Activated T-helper 1 cell treated with anti-CD3 and anti-CD28 coated beads, Interleukin-12 subunit alpha, Interleukin-12 subunit beta, Interleukin-2, Interleukin-4 antibody, amounts not matched to agents 30 ng/mL and 10 ng/mL and 1 ng/mL, durations not matched to agents 14 hours and 24 hours and 36 hours (primary cell): ENCODE results near the gene NCEH1. TPM values are rescaled to one million over a fixed set of nuclear protein-coding genes. Genes with fewer than 3 reads are reported as not detected.

ENCODE experiments used
- DNase-seq: peaks from one replicate; pipeline ENCODE4 v3.0.0; 2021; ENCODE audit warnings: low spot score
- H3K27ac Mint-ChIP-seq: one replicate; pipeline ENCODE4 v1.8.0; 2021; ENCODE audit warnings: mild to moderate bottlenecking, mixed read lengths
- H3K27me3 Mint-ChIP-seq: one replicate; pipeline ENCODE4 v1.8.0; 2022; ENCODE audit warnings: mild to moderate bottlenecking, moderate library complexity, mixed read lengths; ENCODE audit not compliant: insufficient read depth
- H3K36me3 Mint-ChIP-seq: one replicate; pipeline ENCODE4 v1.8.0; 2021; ENCODE audit warnings: low read depth, mixed read lengths
- H3K4me1 Mint-ChIP-seq: one replicate; pipeline ENCODE4 v1.8.0; 2021; ENCODE audit warnings: low read depth, mixed read lengths
- H3K4me3 Mint-ChIP-seq: one replicate; pipeline ENCODE4 v1.8.0; 2021; ENCODE audit warnings: mild to moderate bottlenecking, moderate library complexity, mixed read lengths
- H3K9me3 Mint-ChIP-seq: one replicate; pipeline ENCODE4 v1.8.0; 2021; ENCODE audit warnings: mixed read lengths
- intact Hi-C: fragments of 100-400 bp; cut with micrococcal nuclease; formaldehyde crosslinking; loops from one replicate; pipeline ENCODE4 v1.15.1; 2024
- total RNA-seq: library from RNA; stranded (reverse); gene quantifications from 2 replicates; pipeline ENCODE4 v1.2.3, GENCODE V29; 2022

Gene NCEH1
- total RNA-seq, 1 donor from 2014 or later, result 7.4 TPM

DNA sequence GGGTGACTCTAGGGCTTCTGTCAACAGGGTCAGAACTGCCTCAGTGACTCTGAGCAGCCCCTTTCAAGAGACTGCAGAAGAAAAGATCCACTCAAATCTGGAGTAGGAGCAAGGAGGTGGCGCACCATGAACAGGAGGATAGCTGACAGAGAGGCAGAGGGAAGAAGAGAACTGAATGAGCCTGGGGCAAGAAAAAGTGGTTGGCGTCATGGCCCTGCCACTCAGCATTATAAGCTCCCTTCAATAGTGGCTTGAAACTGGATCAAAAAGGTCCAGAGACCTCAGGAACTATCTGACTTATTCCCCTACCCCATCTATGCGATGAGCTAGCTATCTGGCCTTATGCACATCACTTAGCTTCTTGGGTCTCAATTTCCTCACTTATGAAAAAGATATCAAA is 66.6 kb downstream of the NCEH1 start:
- Mint-ChIP-seq H3K4me3 (no peak overlapping the region), H3K27me3 (no peaks in the 10 kb centered on the region), H3K9me3 (no peaks in the 10 kb centered on the region), H3K27ac (no peak overlapping the region), H3K4me1 (no peaks in the 10 kb centered on the region), H3K36me3 (no peaks in the 10 kb centered on the region)
- DNase-seq, result no peak
- intact Hi-C loops, result no loop called here

DNA sequence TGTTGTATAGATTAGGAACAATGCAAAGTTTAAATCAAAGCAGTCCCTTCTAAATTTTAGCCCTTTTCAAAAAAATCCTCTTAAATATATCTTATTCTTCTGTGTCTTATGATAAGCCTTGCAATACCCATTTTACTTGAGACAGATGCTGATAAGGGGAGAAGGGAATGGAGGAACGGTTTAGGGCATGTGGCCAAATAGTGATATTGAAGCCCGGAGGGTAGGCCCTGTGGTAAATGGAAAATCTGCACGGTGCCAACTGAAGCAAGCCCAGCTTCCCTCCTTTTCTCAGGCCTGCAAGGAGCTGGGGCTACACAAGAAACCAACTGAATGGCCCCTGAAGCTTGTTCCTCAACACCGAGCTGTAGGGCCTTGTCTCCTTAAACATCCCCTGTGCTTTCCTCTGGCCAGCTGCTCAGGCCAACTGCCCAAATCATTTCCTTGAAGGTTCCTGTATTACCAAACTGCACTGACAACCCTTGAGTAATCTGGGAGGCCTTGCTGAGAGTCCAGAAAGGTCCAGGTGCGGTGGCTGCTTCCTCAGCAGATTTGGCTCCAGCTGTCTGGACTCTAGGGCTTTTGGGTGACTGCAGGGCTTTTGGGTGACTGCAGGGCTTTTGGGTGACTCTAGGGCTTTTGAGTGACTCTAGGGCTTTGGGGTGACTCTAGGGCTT is 67.2 kb downstream of the NCEH1 start:
- H3K9me3 Mint-ChIP-seq, result no peaks in the 10 kb centered on the region
- no peak for DNase-seq
- H3K4me3 Mint-ChIP-seq, result no peak overlapping the region
- H3K27me3 Mint-ChIP-seq, result no peaks in the 10 kb centered on the region
- intact Hi-C loops, result no loop called here
- H3K36me3 Mint-ChIP-seq, result no peaks in the 10 kb centered on the region
- H3K27ac Mint-ChIP-seq, result no peak overlapping the region
- no peaks in the 10 kb centered on the region for H3K4me1 Mint-ChIP-seq

DNA sequence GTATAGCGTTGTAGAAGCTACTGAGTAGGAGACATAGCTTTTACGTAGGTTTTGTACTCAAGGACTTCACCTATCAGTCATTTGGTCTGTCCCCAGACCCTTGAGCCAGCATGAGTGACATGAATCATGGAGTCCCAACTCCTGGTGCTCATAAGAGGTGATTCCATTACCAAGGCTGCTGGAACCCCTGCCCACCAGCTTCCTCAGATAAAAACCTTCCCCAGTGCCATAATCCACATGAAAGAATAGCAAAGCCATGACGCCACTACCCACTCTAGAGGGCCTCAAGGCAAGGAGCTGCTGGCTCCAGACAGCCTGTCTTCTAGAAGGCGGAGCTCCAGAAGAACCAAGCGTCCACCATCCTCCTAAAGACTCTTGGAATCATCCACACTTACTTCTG is 69.6 kb downstream of the NCEH1 start:
- H3K27me3 Mint-ChIP-seq, result no peaks in the 10 kb centered on the region
- no peaks in the 10 kb centered on the region for H3K9me3 Mint-ChIP-seq
- H3K27ac Mint-ChIP-seq, result no peak overlapping the region

DNA sequence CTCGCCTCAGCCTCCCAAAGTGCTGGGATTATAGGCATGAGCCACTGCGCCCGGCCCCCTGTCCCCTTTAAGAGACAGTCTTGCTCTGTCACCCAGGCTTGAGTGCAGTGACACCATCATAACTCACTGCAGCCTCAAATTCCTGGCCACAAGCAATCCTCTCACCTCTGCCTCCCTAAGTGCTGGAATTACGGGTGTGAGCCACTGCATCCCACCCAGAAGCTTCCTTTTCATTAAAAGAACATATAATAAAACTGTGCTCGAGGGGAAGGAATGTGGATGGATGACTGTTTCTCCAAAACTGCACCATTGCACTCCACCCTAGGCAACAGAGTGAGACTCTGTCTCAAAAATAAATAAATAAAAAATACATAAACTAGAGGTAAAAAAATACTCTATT is 70.1 kb downstream of the NCEH1 start:
- H3K9me3 Mint-ChIP-seq, result no peaks in the 10 kb centered on the region
- no peak for DNase-seq
- H3K4me1 Mint-ChIP-seq, result peaks cover 10% of the 10 kb centered on the region
- intact Hi-C loops, result no loop called here
- no peak overlapping the region for H3K27ac Mint-ChIP-seq
- no peaks in the 10 kb centered on the region for H3K27me3 Mint-ChIP-seq
- H3K36me3 Mint-ChIP-seq, result no peaks in the 10 kb centered on the region
- H3K4me3 Mint-ChIP-seq, result no peak overlapping the region

More for the DNA sequence above, 69.6 kb downstream of the NCEH1 start:
- intact Hi-C loops, result no loop called here
- H3K4me1 Mint-ChIP-seq, result peaks cover 7% of the 10 kb centered on the region
- no peak overlapping the region for H3K4me3 Mint-ChIP-seq
- no peaks in the 10 kb centered on the region for H3K36me3 Mint-ChIP-seq
- no peak for DNase-seq

DNA sequence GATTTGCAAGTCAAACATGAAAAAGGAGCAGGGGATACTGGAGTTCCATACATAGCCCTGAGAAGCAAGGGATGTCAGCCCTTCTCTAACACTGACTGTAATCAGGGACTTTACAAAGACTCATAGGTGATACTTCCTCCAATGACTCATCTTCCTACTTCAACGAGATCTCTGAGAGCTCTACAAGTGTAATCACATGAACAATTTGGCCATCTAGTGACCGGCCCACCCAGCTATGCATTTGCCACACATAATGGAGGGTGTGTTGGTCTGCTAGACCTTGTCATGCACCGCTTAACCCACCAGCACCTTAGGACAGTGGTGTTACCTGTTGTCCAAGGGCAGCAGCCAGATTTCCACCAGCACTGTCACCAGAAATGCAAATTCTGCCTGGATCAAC is 75.3 kb downstream of the NCEH1 start:
- no peaks in the 10 kb centered on the region for H3K27me3 Mint-ChIP-seq
- H3K4me3 Mint-ChIP-seq, result no peak overlapping the region
- H3K27ac Mint-ChIP-seq, result peak overlapping the region; percentile 73
- DNase-seq, result no peak
- no peaks in the 10 kb centered on the region for H3K9me3 Mint-ChIP-seq
- peaks cover 30% of the 10 kb centered on the region for H3K4me1 Mint-ChIP-seq
- H3K36me3 Mint-ChIP-seq, result peaks cover 8% of the 10 kb centered on the region
- intact Hi-C loops, result no loop called here

DNA sequence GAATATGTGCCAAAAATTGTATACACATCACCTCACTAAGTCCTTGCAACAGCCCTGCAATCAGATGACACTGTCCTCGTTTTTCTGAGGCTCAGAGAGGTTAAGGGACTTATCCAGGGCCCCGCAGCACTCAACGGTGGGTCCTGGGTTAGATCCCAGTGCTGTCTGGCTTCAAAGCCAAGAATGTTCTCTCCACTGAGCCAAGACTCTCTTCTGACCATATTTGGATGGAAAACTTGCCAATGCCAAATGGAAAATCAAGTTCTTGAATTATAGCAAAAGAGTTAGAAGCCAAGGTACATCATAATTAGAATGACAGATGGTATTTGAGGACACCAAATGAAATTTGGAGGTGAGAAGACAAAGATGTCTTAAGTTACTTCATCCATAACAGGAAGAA is 75.9 kb downstream of the NCEH1 start:
- peaks cover 8% of the 10 kb centered on the region for H3K36me3 Mint-ChIP-seq
- no peak overlapping the region for H3K27ac Mint-ChIP-seq
- intact Hi-C loops, result no loop called here
- H3K27me3 Mint-ChIP-seq, result no peaks in the 10 kb centered on the region
- no peak overlapping the region for H3K4me3 Mint-ChIP-seq
- peaks cover 30% of the 10 kb centered on the region for H3K4me1 Mint-ChIP-seq
- H3K9me3 Mint-ChIP-seq, result no peaks in the 10 kb centered on the region
- no peak for DNase-seq

DNA sequence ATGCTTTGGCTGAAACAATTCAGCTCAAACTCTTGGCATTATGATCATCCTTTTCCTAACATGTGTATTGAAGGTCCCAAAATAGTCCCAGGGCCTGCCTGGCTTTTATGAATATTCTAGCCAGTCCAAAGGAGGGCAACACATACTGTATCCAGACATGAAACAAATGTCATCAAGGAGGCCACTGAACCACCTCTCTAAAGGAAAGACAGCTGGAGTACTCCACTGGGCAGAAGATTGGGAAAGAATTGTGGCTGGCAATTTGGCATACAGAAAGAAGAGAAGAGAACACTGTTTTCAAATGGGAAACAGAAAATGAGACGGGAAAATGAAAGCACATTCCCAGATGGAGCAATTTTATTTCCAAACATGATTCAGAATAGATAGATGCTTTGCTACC is 80.6 kb downstream of the NCEH1 start:
- Mint-ChIP-seq H3K4me3 (no peak overlapping the region), H3K9me3 (no peaks in the 10 kb centered on the region), H3K27me3 (peaks cover 2% of the 10 kb centered on the region), H3K36me3 (peaks cover 5% of the 10 kb centered on the region), H3K27ac (no peak overlapping the region), H3K4me1 (peaks cover 15% of the 10 kb centered on the region)
- DNase-seq, result no peak
- intact Hi-C loops, result no loop called here

DNA sequence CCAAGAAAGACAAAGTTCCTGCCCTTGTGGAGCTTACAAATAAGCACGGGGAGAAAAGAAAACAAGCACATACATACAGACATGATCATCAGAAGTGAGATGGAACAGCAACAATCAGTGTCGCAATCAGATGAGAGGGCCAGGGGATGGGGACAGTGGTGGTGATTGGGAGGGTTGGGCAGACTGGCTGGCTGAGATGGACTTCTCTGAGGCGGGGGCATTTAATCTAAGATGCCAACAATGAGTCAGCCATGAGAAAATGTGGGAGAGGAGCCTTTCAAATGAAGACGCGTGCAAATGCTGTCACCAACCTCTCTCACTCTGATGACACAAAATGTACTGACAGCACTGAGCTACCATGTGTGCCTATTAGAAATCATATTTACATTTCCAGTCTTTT is 81.4 kb downstream of the NCEH1 start:
- peaks cover 3% of the 10 kb centered on the region for H3K36me3 Mint-ChIP-seq

DNA sequence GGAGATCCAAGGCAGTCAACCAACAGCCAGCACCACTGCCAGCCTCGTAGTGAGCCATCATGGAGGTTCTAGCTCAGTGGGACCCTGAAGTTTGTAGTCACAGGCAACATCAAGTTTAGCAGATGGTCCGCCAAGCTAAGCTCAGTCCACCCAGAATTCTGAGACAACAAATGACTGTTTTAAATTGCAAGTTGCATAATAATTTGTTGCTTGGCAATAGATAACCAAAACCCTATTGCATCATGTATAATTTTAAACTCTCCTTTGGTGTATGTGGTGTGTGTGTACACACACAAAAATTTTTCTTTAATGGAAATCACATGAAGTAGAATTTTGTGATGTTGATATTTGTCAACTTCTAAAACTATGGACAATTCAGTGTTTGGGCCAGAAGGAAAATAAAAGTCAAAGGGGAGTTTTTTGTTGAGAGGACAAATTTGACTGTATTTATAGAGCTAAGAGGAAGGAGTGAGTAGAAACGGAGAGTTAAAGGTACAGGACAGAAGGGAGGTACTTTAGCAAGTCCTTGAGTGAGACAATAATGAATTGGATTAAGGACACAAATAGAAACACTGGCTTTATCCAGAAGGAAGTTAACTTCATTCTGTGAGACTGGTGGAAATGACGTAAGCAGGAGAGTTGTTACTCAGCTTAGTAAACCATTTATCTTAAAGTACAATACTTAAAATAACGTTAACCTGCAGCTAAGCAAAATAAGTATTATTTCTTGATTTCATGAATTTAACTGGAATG is 83.6 kb downstream of the NCEH1 start:
- peaks cover 2% of the 10 kb centered on the region for H3K27me3 Mint-ChIP-seq
- no peaks in the 10 kb centered on the region for H3K9me3 Mint-ChIP-seq
- intact Hi-C loops, result no loop called here
- peaks cover 20% of the 10 kb centered on the region for H3K4me1 Mint-ChIP-seq
- no peak for DNase-seq
- H3K36me3 Mint-ChIP-seq, result no peaks in the 10 kb centered on the region
- no peak overlapping the region for H3K4me3 Mint-ChIP-seq
- H3K27ac Mint-ChIP-seq, result no peak overlapping the region

More for the DNA sequence above, 81.4 kb downstream of the NCEH1 start:
- H3K9me3 Mint-ChIP-seq, result no peaks in the 10 kb centered on the region
- peaks cover 7% of the 10 kb centered on the region for H3K4me1 Mint-ChIP-seq
- H3K27ac Mint-ChIP-seq, result no peak overlapping the region
- intact Hi-C loops, result no loop called here
- no peak overlapping the region for H3K4me3 Mint-ChIP-seq
- DNase-seq, result no peak
- H3K27me3 Mint-ChIP-seq, result peaks cover 2% of the 10 kb centered on the region

DNA sequence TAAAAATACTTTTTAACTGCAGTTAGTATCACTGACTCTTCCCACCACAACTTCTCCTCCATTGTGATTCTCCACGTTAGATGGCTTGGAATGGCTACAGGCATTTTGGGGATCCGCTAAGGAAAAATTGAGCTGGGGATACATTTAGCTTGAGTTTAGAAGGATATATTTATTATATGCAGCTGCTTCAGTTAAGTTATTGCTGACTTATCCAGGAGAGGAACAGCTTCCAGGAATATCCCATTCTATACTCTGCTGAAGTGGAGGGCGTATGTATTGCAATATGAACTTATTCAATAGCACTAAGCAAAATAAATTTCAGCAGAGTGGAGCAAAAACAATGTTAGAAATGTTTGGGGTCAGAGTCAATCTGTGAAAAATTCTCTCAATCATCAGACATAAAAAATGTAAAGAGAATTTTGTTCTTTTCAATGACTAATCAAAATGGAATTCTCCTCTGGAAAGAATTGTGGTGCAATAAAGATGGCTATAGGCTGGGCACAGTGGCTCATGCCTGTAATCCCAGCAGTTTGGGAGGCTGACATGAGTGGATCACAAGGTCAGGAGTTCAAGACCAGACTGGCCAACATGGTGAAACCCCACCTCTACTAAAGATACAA is 84.7 kb downstream of the NCEH1 start:
- DNase-seq, result no peak

DNA sequence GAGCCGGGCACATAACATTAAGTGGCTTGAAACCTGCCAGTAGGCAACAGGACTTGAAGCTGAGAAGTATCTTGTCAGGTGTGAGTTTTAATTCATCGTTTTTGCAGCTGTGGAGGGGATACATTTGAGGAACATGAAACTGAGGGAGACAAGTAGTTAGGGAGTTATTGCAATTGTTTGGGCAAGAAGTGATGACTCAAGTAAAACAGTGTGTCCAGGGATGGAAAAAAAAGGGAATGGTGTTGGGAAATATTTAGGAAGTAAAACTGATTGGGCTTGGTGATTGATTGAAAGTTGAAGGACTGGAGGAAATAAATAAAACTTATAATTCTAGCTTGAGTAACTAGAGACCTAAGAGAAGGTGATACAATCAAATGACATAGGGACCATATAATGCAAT is 85.5 kb downstream of the NCEH1 start:
- H3K27me3 Mint-ChIP-seq, result peaks cover 2% of the 10 kb centered on the region
- H3K36me3 Mint-ChIP-seq, result peaks cover 1% of the 10 kb centered on the region
- intact Hi-C loops, result no loop called here
- no peak overlapping the region for H3K27ac Mint-ChIP-seq
- H3K4me3 Mint-ChIP-seq, result no peak overlapping the region
- peaks cover 23% of the 10 kb centered on the region for H3K4me1 Mint-ChIP-seq
- DNase-seq, result no peak
- H3K9me3 Mint-ChIP-seq, result no peaks in the 10 kb centered on the region

More for the DNA sequence above, 84.7 kb downstream of the NCEH1 start:
- Mint-ChIP-seq H3K36me3 (no peaks in the 10 kb centered on the region), H3K9me3 (no peaks in the 10 kb centered on the region), H3K4me1 (peaks cover 23% of the 10 kb centered on the region), H3K27me3 (peaks cover 2% of the 10 kb centered on the region), H3K4me3 (no peak overlapping the region), H3K27ac (no peak overlapping the region)
- intact Hi-C loops, result no loop called here

DNA sequence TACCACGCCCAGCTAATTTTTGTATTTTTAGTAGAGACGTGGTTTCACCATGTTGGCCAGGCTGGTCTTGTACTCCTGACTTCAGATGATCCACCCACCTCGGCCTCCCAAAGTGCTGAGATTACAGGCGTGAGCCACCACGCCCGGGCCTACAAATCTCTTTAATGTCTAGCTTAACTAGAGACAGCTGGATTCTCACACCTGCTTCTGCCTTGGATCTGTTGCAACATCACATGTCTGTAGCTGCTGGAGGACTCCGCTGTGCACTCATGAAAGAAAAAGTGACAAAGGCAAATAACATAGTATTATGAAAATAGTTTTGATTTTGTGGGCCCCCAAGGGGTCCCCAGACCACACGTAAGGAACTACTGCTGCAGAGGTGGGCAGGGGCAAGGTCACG is 85.9 kb downstream of the NCEH1 start:
- peaks cover 3% of the 10 kb centered on the region for H3K36me3 Mint-ChIP-seq
- DNase-seq, result no peak
- no peak overlapping the region for H3K4me3 Mint-ChIP-seq
- peaks cover 23% of the 10 kb centered on the region for H3K4me1 Mint-ChIP-seq
- no peak overlapping the region for H3K27ac Mint-ChIP-seq
- peaks cover 2% of the 10 kb centered on the region for H3K27me3 Mint-ChIP-seq
- intact Hi-C loops, result no loop called here
- H3K9me3 Mint-ChIP-seq, result no peaks in the 10 kb centered on the region
